Activated CD8-positive, alpha-beta memory T cell treated with anti-CD3 and anti-CD28 coated beads, Interleukin-2, amount 50 U/mL, for 1 hour (primary cell): ENCODE measurements around the gene RPTOR.

ENCODE experiments used
- DNase-seq: peaks from one replicate; pipeline ENCODE4 v3.0.0-alpha.2; 2020; ENCODE audit errors: extremely low read depth

The RPTOR gene

DNA sequence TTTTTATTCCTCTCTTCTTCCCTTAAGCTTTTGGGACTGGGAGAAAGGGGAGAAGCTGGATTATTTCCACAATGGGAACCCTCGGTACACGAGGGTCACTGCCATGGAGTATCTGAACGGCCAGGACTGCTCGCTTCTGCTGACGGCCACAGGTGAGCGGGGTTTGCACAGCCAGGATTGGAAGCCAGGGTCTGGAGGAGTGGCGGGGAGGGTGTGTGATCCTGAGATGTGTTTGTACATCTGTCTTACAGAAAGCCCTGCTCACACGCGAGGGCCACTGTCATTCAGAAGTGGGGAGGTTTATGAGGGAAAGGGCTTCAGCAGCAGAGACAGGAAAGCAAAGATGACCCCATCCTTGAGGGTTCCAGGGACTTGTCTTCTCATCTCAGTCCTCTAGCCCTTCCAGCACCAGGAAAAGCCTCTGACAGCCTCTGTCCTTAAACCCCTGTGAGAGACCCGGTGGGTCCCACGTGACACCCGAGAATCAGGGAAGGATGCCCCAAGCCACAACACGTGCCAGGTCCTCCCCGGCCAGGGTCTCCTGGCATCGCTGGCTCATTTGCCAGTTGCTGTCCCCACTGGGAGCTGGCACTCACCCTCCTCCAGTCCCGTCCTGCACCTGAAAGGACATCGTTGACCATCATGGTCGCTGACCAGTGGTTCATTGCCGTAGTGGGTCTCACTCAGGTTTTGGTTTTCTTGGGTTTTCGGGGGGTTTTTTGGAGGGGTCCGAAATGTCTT lies 402.7 kb downstream of the RPTOR start:
- DNase-seq = no peak

DNA sequence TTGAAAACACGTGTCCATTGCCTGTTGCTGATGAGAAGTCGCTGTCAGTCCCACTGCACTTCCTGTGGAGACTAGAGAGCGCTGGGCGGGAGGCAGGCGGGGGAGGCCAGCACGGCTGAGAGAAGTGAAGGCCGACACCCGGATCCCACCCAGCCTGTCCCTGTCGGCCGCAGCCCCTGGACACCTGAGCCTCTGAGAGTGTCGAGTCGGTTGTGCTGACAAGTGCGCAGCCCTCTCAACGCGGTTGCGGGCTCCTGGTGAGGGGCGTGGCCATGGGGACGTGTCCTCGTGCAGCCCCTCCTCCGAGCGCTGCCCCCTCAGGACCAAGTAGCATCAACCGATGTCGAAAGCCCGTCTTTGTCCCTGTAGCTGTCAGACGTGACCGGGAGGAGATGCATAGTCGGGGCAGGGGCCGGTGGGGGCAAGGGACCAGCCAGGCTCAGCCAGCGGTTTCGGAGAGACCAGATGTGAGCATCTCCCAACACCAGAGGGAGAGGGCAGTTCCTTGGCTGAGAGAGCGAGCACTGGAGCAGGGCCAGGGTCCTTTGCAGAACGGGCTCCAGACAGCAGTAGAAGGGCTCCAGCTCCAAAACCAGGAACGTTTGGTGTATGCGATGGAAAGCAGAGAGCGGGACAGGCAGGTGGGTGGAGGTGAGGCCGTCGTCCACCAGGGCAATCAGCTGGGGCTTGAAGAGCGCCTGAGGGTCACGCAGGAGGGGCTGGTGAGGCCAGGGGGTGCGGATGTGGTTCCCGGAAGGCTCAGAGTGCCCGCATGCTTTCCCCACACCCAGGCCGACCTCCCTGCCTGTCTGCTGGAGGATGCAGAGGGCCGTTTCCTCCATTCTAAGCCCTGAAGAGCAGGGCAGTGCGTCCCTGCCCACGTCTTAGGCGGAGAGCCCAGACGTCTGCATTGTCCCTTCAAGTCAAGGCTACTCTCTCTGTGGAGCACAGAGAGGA lies 403.7 kb downstream of the RPTOR start:
- DNase-seq = no peak

DNA sequence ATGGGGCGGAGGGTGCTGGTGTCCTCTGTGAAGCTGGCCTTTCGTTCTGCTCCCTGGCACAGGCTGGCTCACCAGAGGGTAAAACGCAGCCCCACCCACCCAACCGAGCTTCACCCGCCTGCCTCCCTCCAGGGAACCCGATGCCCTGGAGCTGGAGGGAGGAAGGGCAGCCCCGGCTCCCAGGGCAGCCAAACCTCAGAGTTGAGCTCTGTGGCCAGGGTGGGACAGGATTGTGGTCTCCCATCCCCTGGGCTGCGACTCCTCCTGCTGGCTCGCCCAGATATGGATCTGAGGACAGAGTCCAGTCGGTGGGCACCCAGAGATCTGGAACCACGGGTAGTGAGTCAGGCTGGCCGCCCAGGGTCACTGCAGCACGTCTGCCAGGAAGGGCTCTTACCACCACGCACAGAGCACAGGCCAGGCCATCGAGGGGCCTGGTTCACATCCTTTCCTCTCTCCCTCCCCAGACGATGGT lies 404.4 kb downstream of the RPTOR start:
- DNase-seq = no peak

GRCh38 chr17:80949451-80950421 lies 405.1 kb downstream of the RPTOR start:
- DNase-seq = no peak

- no peak for DNase-seq
Measured at GRCh38 chr17:80950466-80951120, 406.0 kb downstream of the RPTOR start.

- DNase-seq = no peak
Measured at GRCh38 chr17:80951121-80952090, 406.8 kb downstream of the RPTOR start.

- DNase-seq = no peak
Measured at GRCh38 chr17:80952291-80952690, 407.7 kb downstream of the RPTOR start.

DNA sequence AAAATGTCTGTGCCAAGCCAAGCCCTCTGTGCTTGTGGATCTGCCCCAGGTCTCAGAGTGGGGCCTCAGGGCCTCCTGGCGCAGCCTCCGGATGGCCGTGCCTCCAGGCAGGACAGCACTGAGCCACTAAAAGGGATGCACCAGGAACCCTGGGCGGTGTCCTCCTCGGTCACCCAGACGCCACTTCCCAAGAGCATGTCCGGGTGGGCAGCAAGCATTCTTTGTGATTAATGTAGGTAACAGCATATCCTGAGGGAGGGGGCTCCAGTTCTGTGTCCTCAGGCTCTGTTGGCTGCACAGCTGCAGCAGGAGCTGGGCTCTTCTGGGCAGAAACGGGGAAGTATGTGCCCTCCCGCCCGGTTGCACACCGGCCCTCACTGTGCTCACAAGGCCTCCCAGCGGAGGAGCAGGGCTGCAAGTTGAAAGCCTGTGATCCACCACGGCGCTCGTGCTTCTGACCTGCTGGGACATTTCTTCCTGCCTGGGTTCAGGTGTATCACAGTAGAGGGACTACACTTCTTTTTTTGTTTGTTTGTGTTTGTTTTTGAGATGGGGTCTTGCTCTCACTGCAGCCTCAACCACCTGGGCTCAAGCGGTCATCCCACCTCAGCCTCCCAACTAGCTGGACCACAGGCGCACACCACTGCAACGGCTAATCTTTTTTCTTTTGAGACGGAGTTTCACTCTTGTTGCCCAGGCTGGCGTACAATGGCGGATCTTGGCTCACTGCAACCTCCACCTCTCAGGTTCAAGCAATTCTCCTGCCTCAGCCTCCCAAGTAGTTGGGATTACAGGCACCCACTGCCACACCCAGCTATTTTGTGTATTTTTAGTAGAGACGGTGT lies 409.1 kb downstream of the RPTOR start:
- no peak for DNase-seq

- DNase-seq = no peak
Measured at GRCh38 chr17:80955078-80955477, 410.4 kb downstream of the RPTOR start.

- no peak for DNase-seq
Measured at GRCh38 chr17:80955671-80956280, 411.1 kb downstream of the RPTOR start.

- no peak for DNase-seq
Measured at GRCh38 chr17:80956321-80957190, 411.9 kb downstream of the RPTOR start.

DNA sequence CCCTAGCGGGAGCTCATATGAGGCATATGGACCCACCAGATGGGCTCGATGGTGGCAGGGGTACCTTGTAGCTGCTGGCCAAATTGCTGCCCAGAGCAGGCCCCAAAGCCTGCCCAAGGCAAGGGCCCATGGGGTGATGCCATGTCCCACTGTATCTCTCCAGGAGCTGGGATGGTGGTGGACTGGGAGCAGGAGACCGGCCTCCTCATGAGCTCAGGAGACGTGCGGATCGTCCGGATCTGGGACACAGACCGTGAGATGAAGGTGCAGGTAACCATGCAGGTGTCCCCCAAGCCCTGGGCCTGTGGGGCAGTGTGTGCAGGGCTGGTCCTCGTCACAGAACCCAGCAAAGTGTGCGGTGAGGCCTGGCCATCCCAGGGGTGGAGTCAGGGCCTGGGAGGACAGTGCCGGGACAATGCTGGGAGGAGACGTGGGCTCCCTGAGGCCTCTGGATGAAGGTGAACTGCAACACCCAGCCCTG lies 412.9 kb downstream of the RPTOR start:
- DNase-seq = no peak

GRCh38 chr17:80959330-80960036 lies 414.8 kb downstream of the RPTOR start:
- no peak for DNase-seq

DNA sequence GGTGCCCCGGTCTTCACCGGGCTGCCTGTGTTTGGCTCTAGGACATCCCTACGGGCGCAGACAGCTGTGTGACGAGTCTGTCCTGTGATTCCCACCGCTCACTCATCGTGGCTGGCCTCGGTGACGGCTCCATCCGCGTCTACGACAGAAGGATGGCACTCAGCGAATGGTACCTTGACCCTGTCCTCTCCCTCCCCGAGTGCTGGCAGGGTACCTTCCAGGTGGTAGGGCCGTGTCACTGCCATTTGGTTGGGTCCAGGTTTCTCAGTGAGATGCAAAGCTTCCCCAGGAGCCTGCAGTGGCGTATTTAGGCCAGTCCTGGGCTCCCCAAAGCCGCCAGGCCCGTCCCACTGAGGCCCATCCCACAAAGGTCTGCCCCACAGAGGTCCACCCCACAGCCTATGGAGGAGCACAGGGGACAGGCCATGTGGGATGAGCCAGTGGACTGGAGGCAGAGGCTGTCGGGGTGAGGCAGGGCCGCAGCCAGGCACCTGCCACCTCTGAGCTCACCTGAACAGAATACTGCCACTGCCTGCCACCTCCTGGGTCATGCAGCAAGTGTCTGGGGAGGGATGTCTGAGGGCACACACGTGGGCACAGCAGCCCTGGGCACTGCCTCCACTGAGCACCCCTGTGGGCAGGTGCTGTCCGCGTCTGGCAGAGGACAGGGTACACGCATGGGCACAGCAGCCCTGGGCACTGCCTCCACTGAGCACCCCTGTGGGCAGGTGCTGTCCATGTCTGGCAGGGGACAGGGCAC lies 415.6 kb downstream of the RPTOR start:
- no peak for DNase-seq

GRCh38 chr17:80960797-80961452 lies 416.3 kb downstream of the RPTOR start:
- no peak for DNase-seq
